IMR-90 (cell line): ENCODE data around the gene MAN1A2. TPM values are rescaled to one million over a fixed set of nuclear protein-coding genes. Genes with fewer than 3 reads are reported as not detected.
"Not testable (repeated sequence)": the region's sequence is repeated elsewhere in the genome, so short reads cannot be mapped to it uniquely, and the experiment has no call there.

Experiments used
- ATAC-seq: fragments of 200-7000 bp; cut with Tn5 transposase; 2 replicates; pipeline ENCODE4 v1.9.1; 2020; ENCODE audit warnings: low read depth, mild to moderate bottlenecking, moderate library complexity
- BruUV-seq: library from RNA; stranded (reverse); fragments of 400-500 nt; replicated peaks from 2 replicates; lab custom pipeline; 2021; lab: Mats Ljungman, UMichigan
- CTCF ChIA-PET: fragments of 300-600 bp; formaldehyde crosslinking; extraction: SDS; loops from one replicate; lab custom pipeline; 2021; ENCODE audit warnings: antibody characterized with exemption; lab: Yijun Ruan, JAX
- POLR2A ChIA-PET: fragments of 300-600 bp; sonication (Branson Sonifier 250); formaldehyde crosslinking; loops from one replicate; lab custom pipeline; 2022; ENCODE audit warnings: antibody characterized with exemption; ENCODE audit not compliant: unreplicated experiment; lab: Charles Lee
- DNase-seq: peaks from one replicate; pipeline ENCODE4 v3.0.0; 2013
- H2AFZ ChIP-seq: replicated peaks from 2 replicates; pipeline ENCODE3; 2013; ENCODE audit warnings: low read length, mild to moderate bottlenecking; ENCODE audit not compliant: poor library complexity
- H2AK5ac ChIP-seq: 2 replicates; pipeline ENCODE4 v1.6.1; 2013; ENCODE audit warnings: low read depth, low read length, inconsistent platforms
- H2AK9ac ChIP-seq: replicated peaks from 2 replicates; pipeline ENCODE3; 2013; ENCODE audit warnings: mild to moderate bottlenecking, low read depth, low read length, moderate library complexity; ENCODE audit not compliant: poor library complexity
- H2BK120ac ChIP-seq: 2 replicates; pipeline ENCODE4 v1.6.1; 2013; ENCODE audit warnings: low read depth, low read length, inconsistent platforms
- H2BK15ac ChIP-seq: 3 replicates; pipeline ENCODE4 v1.6.1; 2013; ENCODE audit warnings: low read depth, low read length, inconsistent platforms
- H2BK20ac ChIP-seq: 2 replicates; pipeline ENCODE4 v1.6.1; 2013; ENCODE audit warnings: low read depth, mild to moderate bottlenecking, inconsistent platforms, low read length, moderate library complexity
- H2BK5ac ChIP-seq: 2 replicates; pipeline ENCODE4 v1.6.1; 2013; ENCODE audit warnings: mild to moderate bottlenecking, low read depth, low read length, inconsistent platforms; ENCODE audit not compliant: poor library complexity, severe bottlenecking
- H3K14ac ChIP-seq: replicated peaks from 2 replicates; pipeline ENCODE4 v1.6.1; 2013; ENCODE audit warnings: low read depth, low read length, inconsistent platforms
- H3K18ac ChIP-seq: 2 replicates; pipeline ENCODE4 v1.6.1; 2013; ENCODE audit warnings: low read depth, low read length, control low read depth
- H3K23ac ChIP-seq: 2 replicates; pipeline ENCODE4 v1.6.1; 2013; ENCODE audit warnings: low read depth, low read length, inconsistent platforms
- H3K27ac ChIP-seq: 2 replicates; pipeline ENCODE4 v1.5.1; 2013; ENCODE audit warnings: mild to moderate bottlenecking, control low read depth, low read length; ENCODE audit not compliant: insufficient read depth
- H3K27me3 ChIP-seq: 2 replicates; pipeline ENCODE4 v1.6.1; 2013; ENCODE audit warnings: low read length; ENCODE audit not compliant: control insufficient read depth, insufficient read depth
- H3K36me3 ChIP-seq: 2 replicates; pipeline ENCODE4 v1.6.1; 2013; ENCODE audit warnings: low read length, mixed read lengths; ENCODE audit not compliant: control insufficient read depth, insufficient read depth
- H3K4ac ChIP-seq: 2 replicates; pipeline ENCODE4 v1.6.1; 2013; ENCODE audit warnings: low read depth, low read length, inconsistent platforms
- H3K4me1 ChIP-seq: 2 replicates; pipeline ENCODE4 v1.6.1; 2013; ENCODE audit warnings: low read length, mixed read lengths; ENCODE audit not compliant: control insufficient read depth, insufficient read depth
- H3K4me2 ChIP-seq: 2 replicates; pipeline ENCODE4 v1.6.1; 2013; ENCODE audit warnings: low read depth, mild to moderate bottlenecking, control low read depth, low read length, moderate library complexity
- H3K4me3 ChIP-seq: 2 replicates; pipeline ENCODE4 v1.5.1; 2013; ENCODE audit warnings: low read depth, mild to moderate bottlenecking, control low read depth, low read length, moderate library complexity; ENCODE audit not compliant: insufficient read depth
- H3K56ac ChIP-seq: 2 replicates; pipeline ENCODE4 v1.6.1; 2013; ENCODE audit warnings: low read length, inconsistent platforms; ENCODE audit not compliant: insufficient read depth; ENCODE audit errors: extremely low read depth
- H3K79me1 ChIP-seq, 2 experiments: 2 replicates each; pipeline ENCODE4 v1.6.1; 2013; ENCODE audit warnings: low read length in 2 of 2, inconsistent platforms in 1 of 2, low read depth in 1 of 2
- H3K9ac ChIP-seq: 2 replicates; pipeline ENCODE4 v1.6.1; 2013; ENCODE audit warnings: low read depth, low read length, control low read depth
- H3K9me1 ChIP-seq: 2 replicates; pipeline ENCODE4 v1.6.1; 2013; ENCODE audit warnings: low read length, inconsistent platforms; ENCODE audit not compliant: insufficient read depth
- H3K9me3 ChIP-seq: 2 replicates; pipeline ENCODE4 v1.6.1; 2013; ENCODE audit warnings: low read length; ENCODE audit not compliant: control insufficient read depth, insufficient read depth
- H4K20me1 ChIP-seq: 2 replicates; pipeline ENCODE4 v1.6.1; 2013; ENCODE audit warnings: low read length, inconsistent platforms; ENCODE audit not compliant: insufficient read depth
- H4K5ac ChIP-seq: 2 replicates; pipeline ENCODE4 v1.6.1; 2013; ENCODE audit warnings: mild to moderate bottlenecking, low read depth, low read length, control low read depth
- H4K8ac ChIP-seq, 2 experiments: 2 replicates each; pipeline ENCODE4 v1.6.1; 2013; ENCODE audit warnings: low read depth in 2 of 2, low read length in 2 of 2, control low read depth in 1 of 2, inconsistent platforms in 1 of 2
- H4K91ac ChIP-seq: 2 replicates; pipeline ENCODE4 v1.6.1; 2013; ENCODE audit warnings: low read depth, low read length, inconsistent platforms; ENCODE audit not compliant: insufficient read depth
- WGBS, 2 experiments: methylation state at CpG; one replicate each; pipeline versions ENCODE4 v1.1.5 to v1.1.7; 2013; ENCODE audit warnings: missing lambda C conversion rate in 2 of 2; ENCODE audit not compliant: insufficient read length in 1 of 2; ENCODE audit errors: extremely low coverage in 2 of 2; 5-methylcytosine and 5-hydroxymethylcytosine counted together
- dilution Hi-C: fragments of 300-500 bp; cut with HindIII; formaldehyde crosslinking; loops from one replicate; pipeline ENCODE4 v1.14.3; 2018; ENCODE audit warnings: low sequenced_read_pairs; ENCODE audit not compliant: unreplicated experiment
- in situ Hi-C: fragments of 300-500 bp; cut with MboI; formaldehyde crosslinking; loops from 3 replicates; pipeline ENCODE4 v1.14.3; 2019; ENCODE audit warnings: low sequenced_read_pairs, inconsistent platforms, mixed read lengths
- intact Hi-C: fragments of 100-400 bp; cut with micrococcal nuclease; formaldehyde crosslinking; loops from 2 replicates; pipeline ENCODE4 v1.10.0; 2022
- polyA plus RNA-seq, 3 experiments: library from polyadenylated mRNA; depleted of rRNA; stranded (reverse); fragments of >200 nt; gene quantifications; 2 replicates each; pipeline ENCODE4 v1.2.3, GENCODE V29; 2012; ENCODE audit warnings: low replicate concordance in 1 of 3
- total RNA-seq: library from RNA; depleted of rRNA; stranded (reverse); fragments of >200 nt; gene quantifications from 2 replicates; pipeline ENCODE4 v1.2.3, GENCODE V29; 2012

The MAN1A2 gene
- total and polyA plus RNA-seq, 2 of the 4 experiments (the other 2 are of a cell fraction): 12.4 to 29.4 TPM

- POLR2A ChIA-PET, H3K36me3 ChIP-seq, DNase-seq, intact Hi-C loops, H3K18ac ChIP-seq, ATAC-seq, dilution Hi-C loops, H4K8ac ChIP-seq, H3K23ac ChIP-seq, H2BK120ac ChIP-seq, H3K9ac ChIP-seq, H3K56ac ChIP-seq, H4K20me1 ChIP-seq, H3K79me1 ChIP-seq, H3K4me2 ChIP-seq, H4K5ac ChIP-seq, H2BK15ac ChIP-seq, H2BK5ac ChIP-seq, H3K4me1 ChIP-seq, CTCF ChIA-PET, H2AFZ ChIP-seq, H3K9me1 ChIP-seq, H3K4me3 ChIP-seq, H3K27me3 ChIP-seq, H3K4ac ChIP-seq, BruUV-seq, H3K27ac ChIP-seq, H3K14ac ChIP-seq, H2BK20ac ChIP-seq, H3K9me3 ChIP-seq, in situ Hi-C loops, H4K91ac ChIP-seq, H2AK5ac ChIP-seq, H2AK9ac ChIP-seq: not testable (repeated sequence)
- WGBS, 2 experiments: no CpG with 5 or more reads among the region's 2 CpGs
Observed at GRCh38 chr1:117475495-117475894, 108.2 kb downstream of the MAN1A2 start.
